OCI-M2 (cell line): ENCODE measurements around the gene SNAPC1.
"Not testable (repeated sequence)": the region's sequence is repeated elsewhere in the genome, so short reads cannot be mapped to it uniquely, and the experiment has no call there.

Experiments used
- DNase-seq: peaks from one replicate; lab custom pipeline; 2025; ENCODE audit not compliant: unreplicated experiment; lab: John Stamatoyannopoulos, UW

SNAPC1 gene

GRCh38 chr14:61749867-61750266, 12.4 kb upstream of the SNAPC1 start:
- DNase-seq: no peak

GRCh38 chr14:61750708-61751474, 11.3 kb upstream of the SNAPC1 start:
- DNase-seq: no peak

GRCh38 chr14:61751475-61751989, 10.7 kb upstream of the SNAPC1 start:
- no peak for DNase-seq

- no peak for DNase-seq
Measured at GRCh38 chr14:61752626-61753025, 9.6 kb upstream of the SNAPC1 start.

GRCh38 chr14:61753631-61754030, 8.6 kb upstream of the SNAPC1 start:
- no peak for DNase-seq

- no peak for DNase-seq
Measured at GRCh38 chr14:61754627-61755381, 7.4 kb upstream of the SNAPC1 start.

GRCh38 chr14:61755382-61755742, 6.9 kb upstream of the SNAPC1 start:
- DNase-seq: not testable (repeated sequence)

GRCh38 chr14:61756135-61756534, 6.1 kb upstream of the SNAPC1 start:
- no peak for DNase-seq

GRCh38 chr14:61759878-61760277, 2.3 kb upstream of the SNAPC1 start:
- no peak for DNase-seq

- no peak for DNase-seq
Measured at GRCh38 chr14:61761557-61761956, 663 bp upstream of the SNAPC1 start.

- no peak for DNase-seq
Measured at GRCh38 chr14:61764342-61765122, 2.3 kb downstream of the SNAPC1 start.

GRCh38 chr14:61765225-61765943, 3.2 kb downstream of the SNAPC1 start:
- no peak for DNase-seq

GRCh38 chr14:61766151-61766550, 3.9 kb downstream of the SNAPC1 start:
- no peak for DNase-seq

GRCh38 chr14:61768240-61768639, 6.0 kb downstream of the SNAPC1 start:
- no peak for DNase-seq

- no peak for DNase-seq
Measured at GRCh38 chr14:61769893-61770292, 7.7 kb downstream of the SNAPC1 start.

- no peak for DNase-seq
Measured at GRCh38 chr14:61774861-61775260, 12.6 kb downstream of the SNAPC1 start.

GRCh38 chr14:61780125-61780524, 17.9 kb downstream of the SNAPC1 start:
- DNase-seq: no peak

- DNase-seq: no peak
Measured at GRCh38 chr14:61797309-61797708, 35.1 kb downstream of the SNAPC1 start.

GRCh38 chr14:61802010-61802568, 39.9 kb downstream of the SNAPC1 start:
- no peak for DNase-seq

GRCh38 chr14:61803755-61804154, 41.5 kb downstream of the SNAPC1 start:
- no peak for DNase-seq

- no peak for DNase-seq
Measured at GRCh38 chr14:61805451-61805850, 43.2 kb downstream of the SNAPC1 start.
